Caco-2 (cell line): ENCODE measurements around the gene PLPP2. TPM values are rescaled to one million over a fixed set of nuclear protein-coding genes. Genes with fewer than 3 reads are reported as not detected.

Source experiments
- BruUV-seq: library from RNA; stranded (reverse); fragments of 400-500 nt; replicated peaks from 2 replicates; lab custom pipeline; 2021; lab: Mats Ljungman, UMichigan
- CTCF ChIA-PET: fragments of 300-600 bp; sonication (Branson Sonifier 250); formaldehyde crosslinking; loops from one replicate; lab custom pipeline; 2022; ENCODE audit warnings: antibody characterized with exemption; lab: Charles Lee
- POLR2A ChIA-PET: fragments of 300-600 bp; sonication (Branson Sonifier 250); formaldehyde crosslinking; loops from one replicate; lab custom pipeline; 2022; ENCODE audit warnings: antibody characterized with exemption; lab: Charles Lee
- DNase-seq, 2 experiments: peaks; one replicate each; pipeline versions ENCODE4 v3.0.0 to v3.0.0-alpha.2; 2020 to 2022
- H3K27me3 ChIP-seq: replicated peaks from 2 replicates; pipeline ENCODE4 v1.6.0; 2011; ENCODE audit warnings: low read length; ENCODE audit not compliant: control insufficient read depth, insufficient read depth
- H3K36me3 ChIP-seq: 2 replicates; pipeline ENCODE4 v1.5.1; 2011; ENCODE audit warnings: low read length; ENCODE audit not compliant: control insufficient read depth, insufficient read depth
- H3K4me1 ChIP-seq: fragments of 250-450 bp; sonication (Bioruptor Pico); 2 replicates; pipeline ENCODE4 v1.5.1; 2020; ENCODE audit warnings: mild to moderate bottlenecking
- H3K4me3 ChIP-seq: 2 replicates; pipeline ENCODE4 v1.5.1; 2011; ENCODE audit warnings: low read depth, mild to moderate bottlenecking, control low read depth, low read length
- H3K9me3 ChIP-seq: fragments of 250-450 bp; sonication (Bioruptor Pico); 2 replicates; pipeline ENCODE4 v1.5.1; 2020; ENCODE audit warnings: mild to moderate bottlenecking, moderate library complexity
- H3K27ac Mint-ChIP-seq: one replicate; pipeline ENCODE4 v1.8.0; 2022; ENCODE audit warnings: mixed read lengths; ENCODE audit not compliant: unreplicated experiment
- H3K27me3 Mint-ChIP-seq: one replicate; pipeline ENCODE4 v1.8.0; 2022; ENCODE audit warnings: mixed read lengths; ENCODE audit not compliant: insufficient read depth, unreplicated experiment
- H3K36me3 Mint-ChIP-seq: one replicate; pipeline ENCODE4 v1.8.0; 2022; ENCODE audit warnings: mild to moderate bottlenecking, mixed read lengths; ENCODE audit not compliant: insufficient read depth, unreplicated experiment
- H3K4me1 Mint-ChIP-seq: one replicate; pipeline ENCODE4 v1.8.0; 2022; ENCODE audit warnings: low read depth, mixed read lengths; ENCODE audit not compliant: unreplicated experiment
- H3K4me3 Mint-ChIP-seq: one replicate; pipeline ENCODE4 v1.8.0; 2022; ENCODE audit warnings: mild to moderate bottlenecking, moderate library complexity, mixed read lengths; ENCODE audit not compliant: unreplicated experiment
- H3K9me3 Mint-ChIP-seq: one replicate; pipeline ENCODE4 v1.8.0; 2022; ENCODE audit warnings: mixed read lengths; ENCODE audit not compliant: unreplicated experiment
- CTCF ChIP-seq, 2 experiments: fragments of 200-600 bp in 1 of 2; IDR thresholded peaks; 1 replicate in 1 of 2; 2 replicates in 1 of 2; pipeline versions ENCODE4 v1.5.1 to v1.8.0; 2011 to 2022; ENCODE audit warnings: antibody characterized with exemption in 1 of 2, control low read depth in 1 of 2, inconsistent platforms in 1 of 2, low read depth in 1 of 2, low read length in 1 of 2, mild to moderate bottlenecking in 1 of 2, moderate library complexity in 1 of 2; ENCODE audit not compliant: insufficient read depth in 1 of 2, severe bottlenecking in 1 of 2, unreplicated experiment in 1 of 2
- intact Hi-C: fragments of 100-400 bp; cut with micrococcal nuclease; formaldehyde crosslinking; loops from one replicate; pipeline ENCODE4 v1.10.0; 2022; ENCODE audit not compliant: unreplicated experiment
- total RNA-seq: library from RNA; stranded (reverse); gene quantifications from 2 replicates; pipeline ENCODE4 v1.2.3, GENCODE V29; 2022

PLPP2 gene
- total RNA-seq, 1 experiment from 2014 or later, result 29.6 TPM

GRCh38 chr19:313169-313987 lies 22.2 kb upstream of the PLPP2 start:
- no peak for TF ChIP-seq CTCF (IDR thresholded peaks at IDR 0.05; ENCODE audit: insufficient read depth in 1 of 2, low read depth in 1 of 2, low read length in 1 of 2, severe bottlenecking in 1 of 2, unreplicated experiment in 1 of 2)
- no peak overlapping the region for H3K27ac Mint-ChIP-seq
- ChIA-PET POLR2A (no interaction called here), CTCF (no interaction called here)
- no peaks in the 10 kb centered on the region for H3K27me3 Mint-ChIP-seq
- intact Hi-C loops, result no loop called here
- H3K9me3 ChIP-seq, result no peaks in the 10 kb centered on the region
- H3K36me3 Mint-ChIP-seq, result peaks cover 53% of the 10 kb centered on the region
- no TSS peak for BruUV-seq
- no peaks in the 10 kb centered on the region for H3K27me3 ChIP-seq
- H3K4me3 ChIP-seq, result no peak overlapping the region
- no peak overlapping the region for H3K4me3 Mint-ChIP-seq
- no peak for DNase-seq
- peaks cover 6% of the 10 kb centered on the region for H3K4me1 Mint-ChIP-seq
- H3K36me3 ChIP-seq, result peaks cover 2% of the 10 kb centered on the region
- H3K4me1 ChIP-seq, result no peaks in the 10 kb centered on the region
- H3K9me3 Mint-ChIP-seq, result no peaks in the 10 kb centered on the region

- Mint-ChIP-seq H3K4me1 (peaks cover 6% of the 10 kb centered on the region), H3K4me3 (no peak overlapping the region), H3K27ac (no peak overlapping the region), H3K36me3 (peaks cover 53% of the 10 kb centered on the region), H3K27me3 (no peaks in the 10 kb centered on the region), H3K9me3 (no peaks in the 10 kb centered on the region)
- Histone ChIP-seq H3K27me3 (no peaks in the 10 kb centered on the region), H3K4me1 (no peaks in the 10 kb centered on the region), H3K4me3 (no peak overlapping the region), H3K9me3 (no peaks in the 10 kb centered on the region), H3K36me3 (peaks cover 2% of the 10 kb centered on the region)
- ChIA-PET POLR2A (no interaction called here), CTCF (no interaction called here)
- intact Hi-C loops, result no loop called here
- TF ChIP-seq CTCF (IDR thresholded peaks at IDR 0.05; ENCODE audit: insufficient read depth in 1 of 2, low read depth in 1 of 2, low read length in 1 of 2, severe bottlenecking in 1 of 2, unreplicated experiment in 1 of 2), result no peak
- no peak for DNase-seq
- BruUV-seq, result no TSS peak
Observed at GRCh38 chr19:311813-312261, 20.6 kb upstream of the PLPP2 start.

GRCh38 chr19:310781-311496 lies 19.7 kb upstream of the PLPP2 start:
- no peaks in the 10 kb centered on the region for H3K9me3 ChIP-seq
- Mint-ChIP-seq H3K4me1 (peaks cover 6% of the 10 kb centered on the region), H3K36me3 (peaks cover 46% of the 10 kb centered on the region), H3K4me3 (no peak overlapping the region), H3K27me3 (no peaks in the 10 kb centered on the region), H3K9me3 (no peaks in the 10 kb centered on the region), H3K27ac (no peak overlapping the region)
- intact Hi-C loops, result no loop called here
- no peaks in the 10 kb centered on the region for H3K4me1 ChIP-seq
- ChIA-PET CTCF (no interaction called here), POLR2A (no interaction called here)
- no TSS peak for BruUV-seq
- H3K36me3 ChIP-seq, result peaks cover 2% of the 10 kb centered on the region
- H3K27me3 ChIP-seq, result no peaks in the 10 kb centered on the region
- DNase-seq, result no peak
- no peak for TF ChIP-seq CTCF (IDR thresholded peaks at IDR 0.05; ENCODE audit: insufficient read depth in 1 of 2, low read depth in 1 of 2, low read length in 1 of 2, severe bottlenecking in 1 of 2, unreplicated experiment in 1 of 2)
- H3K4me3 ChIP-seq, result no peak overlapping the region
